GM10847 (cell line): ENCODE measurements around the gene PFDN1.

Experiments
- POLR2A ChIP-seq: IDR thresholded peaks from 2 replicates; pipeline ENCODE4 v1.6.1; 2011; ENCODE audit not compliant: insufficient read length; ENCODE audit errors: extremely low read depth

The PFDN1 gene

DNA sequence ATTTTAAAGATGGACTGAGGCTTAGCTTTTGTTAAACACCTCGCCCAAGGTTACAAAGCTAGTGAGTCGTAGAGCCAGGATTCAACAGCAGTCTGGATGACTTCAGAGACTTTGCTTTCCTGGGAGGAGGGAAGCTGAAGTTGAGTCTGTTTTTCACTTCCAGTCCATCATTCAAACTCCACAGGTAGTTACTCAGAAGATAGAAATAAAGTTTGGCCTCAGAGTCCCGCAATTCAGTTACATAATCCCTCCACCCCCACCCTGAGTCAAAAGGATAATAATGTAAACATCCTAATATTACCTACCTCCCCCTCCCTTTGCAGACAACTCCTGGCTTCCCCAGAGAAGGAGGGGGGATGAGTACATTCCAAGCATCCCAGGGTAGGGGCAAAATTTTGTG, 35.4 kb upstream of the PFDN1 start:
- TF ChIP-seq POLR2A = no peak

DNA sequence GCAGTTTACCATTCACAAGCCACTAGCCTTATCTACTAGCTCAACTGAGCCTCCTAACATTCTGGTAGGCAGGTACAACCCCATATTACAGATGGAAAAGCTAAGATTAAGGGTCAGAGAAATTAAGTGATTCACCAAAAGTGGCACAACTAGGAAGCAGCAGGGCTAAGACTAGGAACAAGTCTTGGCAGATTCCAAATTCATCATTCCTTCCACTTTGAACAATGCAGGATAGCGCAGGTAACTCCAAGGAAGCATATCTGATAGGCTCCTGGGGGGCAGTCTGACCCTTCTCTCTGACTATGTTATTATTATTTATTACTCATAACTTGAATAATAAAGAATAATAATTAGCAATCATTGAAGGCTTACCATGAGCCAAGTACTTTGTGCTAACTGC, 35.0 kb upstream of the PFDN1 start:
- no peak for TF ChIP-seq POLR2A

DNA sequence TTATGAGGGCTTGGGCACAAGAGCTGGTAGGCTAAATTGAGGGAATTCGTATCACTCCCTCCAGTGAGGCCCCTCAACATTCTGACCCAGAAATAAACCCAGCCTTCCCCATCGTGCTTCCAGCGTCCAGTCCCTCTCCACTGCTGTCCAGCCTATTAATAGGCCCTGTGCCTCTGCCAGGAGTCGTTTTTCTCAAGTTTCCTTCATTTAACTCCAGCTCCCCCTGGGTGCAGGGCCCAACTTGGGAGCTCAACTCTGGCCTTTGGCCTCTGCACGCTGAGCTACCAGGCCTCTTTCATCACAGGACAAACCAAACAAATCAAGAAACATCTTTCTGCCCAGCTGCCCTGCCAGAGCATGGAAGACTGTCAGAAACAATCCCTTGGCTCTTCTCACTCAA, 33.5 kb upstream of the PFDN1 start:
- no peak for TF ChIP-seq POLR2A

DNA sequence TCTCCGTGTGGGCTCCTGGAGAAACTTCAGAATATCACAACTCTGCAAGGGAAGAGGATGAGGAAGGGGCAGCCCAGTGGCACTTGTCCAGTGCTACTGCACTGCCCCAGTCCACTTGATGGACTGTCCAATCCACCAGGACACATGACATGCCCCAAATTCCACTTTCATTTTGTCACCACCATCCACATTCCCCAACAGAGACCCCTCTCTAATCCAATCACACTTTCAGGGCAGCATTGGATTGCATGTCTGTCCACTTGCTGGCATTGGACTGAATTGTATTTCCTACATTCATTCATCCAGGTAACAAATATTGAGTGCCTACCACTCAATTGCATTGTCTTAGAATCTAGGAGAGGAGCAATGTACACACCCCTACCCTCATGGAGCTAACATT, 28.7 kb upstream of the PFDN1 start:
- no peak for TF ChIP-seq POLR2A

DNA sequence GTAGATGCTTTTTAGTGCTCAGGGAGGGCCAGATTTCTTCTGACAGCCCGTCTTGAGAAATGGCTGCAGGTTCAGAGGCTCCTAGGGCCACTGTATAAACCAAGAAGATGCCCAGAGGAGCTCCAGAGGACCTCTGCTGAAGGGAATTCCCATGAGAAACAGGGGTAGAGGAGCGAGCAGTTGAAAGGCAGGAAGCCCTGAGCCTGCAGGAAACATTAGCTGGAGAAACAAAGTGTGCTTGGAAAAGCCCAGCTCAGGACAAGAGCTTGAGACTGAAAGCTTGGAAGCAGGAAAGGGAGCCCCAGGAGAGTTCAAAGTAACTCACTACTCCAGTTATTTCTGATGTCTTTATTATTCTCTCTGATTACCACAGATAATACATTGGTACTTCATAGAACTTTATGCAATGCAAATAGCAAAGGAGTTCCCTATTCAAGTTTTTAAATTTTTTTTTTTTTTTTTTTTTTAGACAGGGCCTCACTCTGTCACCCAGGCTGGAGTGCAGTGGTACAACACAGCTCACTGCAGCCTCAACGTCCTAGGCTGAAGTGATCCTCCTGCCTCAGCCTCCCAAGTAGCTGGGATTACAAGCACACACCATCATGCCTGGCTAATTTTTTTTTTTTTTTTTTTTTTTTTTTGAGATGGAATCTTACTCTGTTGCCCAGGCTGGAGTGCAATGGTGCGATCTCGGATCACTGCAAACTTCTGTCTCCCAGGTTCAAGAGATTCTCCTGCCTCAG, 27.0 kb upstream of the PFDN1 start:
- no peak for TF ChIP-seq POLR2A

DNA sequence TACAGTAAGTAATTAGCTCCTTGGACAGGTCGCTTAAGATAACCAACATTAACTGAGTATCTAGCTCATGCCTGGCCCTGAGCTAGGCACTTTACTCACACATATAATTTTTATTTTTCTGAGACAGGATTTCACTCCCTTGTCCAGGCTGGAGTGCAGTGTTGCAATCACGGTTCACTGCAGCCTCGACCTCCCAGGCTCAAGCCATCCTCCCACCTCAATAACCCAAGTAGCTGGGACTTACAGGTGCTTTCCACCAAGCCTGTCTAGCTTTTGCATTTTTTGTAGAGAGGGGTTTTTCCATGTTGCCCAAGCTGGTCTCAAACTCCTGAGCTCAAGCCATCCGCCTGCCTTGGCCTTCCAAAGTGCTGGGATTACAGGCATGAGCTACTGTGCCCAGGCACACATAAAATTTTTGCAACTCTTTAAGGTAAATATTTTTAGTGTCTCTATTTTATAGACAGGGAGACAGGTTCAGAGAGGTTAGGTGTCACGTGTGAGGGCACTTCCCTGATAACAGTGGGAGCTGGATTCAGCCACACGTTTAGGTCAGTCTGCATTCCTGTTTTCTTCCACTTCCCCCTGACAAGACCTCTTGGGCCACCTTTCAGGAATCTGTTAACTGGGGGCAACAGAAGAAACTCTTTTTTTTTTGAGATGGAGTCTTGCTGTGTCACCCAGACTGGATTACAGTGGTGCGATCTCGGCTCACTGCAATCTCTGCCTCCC, 25.3 kb upstream of the PFDN1 start:
- TF ChIP-seq POLR2A = no peak

DNA sequence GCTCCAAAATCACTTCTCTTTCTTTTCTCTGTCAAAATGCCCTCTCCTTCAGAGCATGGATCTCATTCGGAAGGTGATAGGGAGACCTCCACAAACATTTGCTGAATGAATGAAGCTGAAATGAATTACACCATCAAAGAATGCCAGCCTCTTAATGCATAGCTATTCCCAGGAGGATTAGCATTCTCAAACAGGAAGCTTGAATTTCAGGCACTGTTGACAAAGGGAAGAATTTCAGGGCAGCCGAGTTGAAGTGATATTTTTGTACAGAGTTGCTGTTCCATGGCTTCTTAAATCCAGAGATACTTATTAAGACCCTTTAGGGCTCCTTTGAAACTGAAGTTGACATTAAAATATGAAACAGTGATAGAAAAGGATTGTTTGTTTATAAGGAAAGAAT, 24.7 kb upstream of the PFDN1 start:
- no peak for TF ChIP-seq POLR2A

DNA sequence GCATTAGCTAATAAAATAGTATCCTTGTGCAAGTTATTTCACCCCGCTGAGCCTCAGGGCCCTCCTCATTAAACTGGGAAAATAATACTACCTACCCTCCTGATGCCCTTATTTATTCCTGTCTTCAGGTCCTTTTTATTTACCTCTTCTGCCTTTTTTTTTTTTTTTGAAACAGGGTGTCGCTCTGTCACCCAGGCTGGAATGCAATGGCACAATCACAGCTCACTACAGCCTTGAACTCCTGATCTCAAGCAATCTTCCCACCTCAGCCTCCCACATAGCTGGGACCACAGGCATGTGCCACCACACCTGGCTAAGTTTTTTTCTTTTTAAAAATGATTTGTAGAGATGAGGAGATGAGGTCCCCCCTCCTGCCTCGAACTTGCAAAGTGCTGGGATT, 22.6 kb upstream of the PFDN1 start:
- TF ChIP-seq POLR2A = no peak

DNA sequence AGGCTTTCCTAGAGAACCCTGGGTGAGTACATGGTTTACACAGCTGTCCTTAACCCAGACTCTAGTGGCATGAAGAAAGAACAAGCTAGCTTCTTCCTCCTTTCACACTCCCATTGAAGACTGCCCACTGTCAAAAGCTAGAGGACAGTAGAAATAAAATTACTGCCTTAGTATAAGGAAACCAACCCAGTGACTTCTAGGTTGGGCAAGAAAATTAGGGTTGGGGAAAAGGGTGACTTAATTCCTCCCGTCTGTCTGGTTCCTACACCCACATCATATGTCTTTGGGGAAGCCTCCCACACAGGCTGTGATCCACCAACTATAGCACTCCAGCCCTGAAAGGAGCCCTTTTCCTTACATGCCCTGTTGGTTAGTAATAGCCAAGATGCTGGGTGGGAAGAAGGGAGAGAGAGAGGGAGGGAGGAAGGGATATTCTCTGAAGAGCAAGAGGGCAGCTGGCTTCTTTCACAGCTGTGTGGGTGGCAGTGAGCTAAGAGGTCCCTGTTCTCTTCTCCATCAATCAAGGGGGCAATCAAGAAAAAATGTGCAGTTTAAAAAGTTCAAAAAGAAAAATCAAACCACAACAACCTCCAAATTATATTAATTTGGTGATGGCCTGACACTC, 21.8 kb upstream of the PFDN1 start:
- no peak for TF ChIP-seq POLR2A

DNA sequence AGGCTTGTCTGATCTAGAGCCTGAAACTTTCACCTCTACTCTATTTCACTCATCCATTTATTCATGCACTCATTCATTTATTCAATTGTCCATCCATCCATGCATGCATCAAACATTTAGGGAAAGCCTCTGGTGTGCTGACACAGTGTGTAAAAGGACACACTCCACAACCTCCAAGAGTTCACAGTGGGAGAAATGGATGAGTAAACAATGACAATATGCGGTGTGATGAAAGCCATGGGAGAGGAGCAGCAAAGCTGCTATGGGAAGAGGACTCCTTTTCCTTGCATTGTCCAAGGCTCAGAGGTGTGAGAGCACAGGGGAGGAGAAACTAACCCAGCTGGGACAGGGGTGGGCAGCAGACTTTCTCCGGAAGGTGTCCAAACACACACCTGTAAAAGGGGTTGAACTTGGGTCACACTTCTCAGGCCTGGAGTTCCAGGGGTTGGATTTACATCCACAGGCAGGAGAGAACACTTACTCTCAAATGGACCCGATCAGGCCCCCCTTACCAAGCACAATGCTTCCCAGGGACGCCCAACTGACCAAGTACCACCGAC, 21.2 kb upstream of the PFDN1 start:
- TF ChIP-seq POLR2A = no peak

DNA sequence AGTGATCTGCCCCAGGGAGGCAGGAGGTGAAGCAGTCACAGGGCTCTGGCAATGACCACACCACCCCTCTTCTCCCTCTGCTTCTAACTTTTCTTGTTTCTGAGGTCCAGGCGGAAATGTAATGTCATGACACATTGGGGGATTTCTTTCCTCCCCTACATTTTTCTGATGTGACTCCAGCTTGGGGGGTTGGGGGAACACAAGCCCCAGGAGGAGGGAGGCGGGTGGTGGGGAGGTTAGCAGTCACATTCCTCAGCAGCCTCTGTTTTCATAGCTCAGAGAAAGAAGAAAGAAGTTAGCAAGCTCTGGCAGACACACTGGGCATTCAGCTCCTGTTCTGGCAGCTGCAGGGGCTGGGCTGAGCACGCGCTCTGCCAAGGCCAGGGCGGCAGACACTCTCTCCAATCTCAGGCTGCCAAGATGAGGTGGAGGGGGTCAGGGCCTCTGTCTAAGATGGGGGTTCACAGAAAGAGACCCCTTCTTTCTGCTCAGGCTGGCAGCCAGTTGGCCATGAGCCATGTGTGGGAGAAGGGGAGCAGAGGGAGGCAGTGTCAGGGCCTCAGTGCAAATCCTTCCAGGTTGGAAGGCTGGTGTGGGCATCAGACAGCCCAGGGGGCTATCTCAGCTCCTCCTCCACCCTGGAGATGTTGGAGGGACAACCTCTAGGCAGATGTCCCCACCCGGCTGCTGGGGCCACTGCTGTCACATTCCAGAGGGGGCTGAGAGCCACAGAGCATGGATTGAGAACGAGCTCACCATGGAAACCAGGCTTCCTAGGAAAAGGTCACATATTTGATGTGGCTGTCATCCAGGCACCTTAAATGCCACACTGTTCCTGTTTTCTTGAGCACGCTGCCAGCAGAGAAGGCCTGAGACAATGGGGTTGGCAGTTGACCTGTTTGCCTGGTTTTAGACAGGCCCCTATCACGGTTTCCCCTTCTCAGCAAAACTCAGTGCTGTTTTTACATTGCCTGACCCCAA, 20.1 kb upstream of the PFDN1 start:
- TF ChIP-seq POLR2A = no peak

DNA sequence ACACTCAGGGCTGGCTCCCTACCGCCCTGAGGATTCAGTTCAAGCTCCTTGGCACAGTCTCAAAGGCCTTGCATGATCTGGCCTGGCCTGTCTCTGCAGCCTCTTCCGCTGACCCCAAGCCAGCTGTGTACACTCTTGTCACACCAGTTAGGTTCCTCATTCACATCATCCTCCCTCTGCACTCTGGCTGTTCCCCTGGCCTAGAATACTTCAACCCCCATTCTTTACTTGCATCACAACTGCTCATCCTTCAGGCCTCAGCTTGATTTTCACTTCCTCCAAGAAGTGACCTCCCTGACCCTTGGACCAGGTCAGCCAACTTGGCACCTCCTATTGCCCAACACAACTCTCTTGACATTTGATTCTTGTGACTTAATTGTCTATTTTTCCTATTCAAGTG, 18.9 kb upstream of the PFDN1 start:
- TF ChIP-seq POLR2A = no peak

DNA sequence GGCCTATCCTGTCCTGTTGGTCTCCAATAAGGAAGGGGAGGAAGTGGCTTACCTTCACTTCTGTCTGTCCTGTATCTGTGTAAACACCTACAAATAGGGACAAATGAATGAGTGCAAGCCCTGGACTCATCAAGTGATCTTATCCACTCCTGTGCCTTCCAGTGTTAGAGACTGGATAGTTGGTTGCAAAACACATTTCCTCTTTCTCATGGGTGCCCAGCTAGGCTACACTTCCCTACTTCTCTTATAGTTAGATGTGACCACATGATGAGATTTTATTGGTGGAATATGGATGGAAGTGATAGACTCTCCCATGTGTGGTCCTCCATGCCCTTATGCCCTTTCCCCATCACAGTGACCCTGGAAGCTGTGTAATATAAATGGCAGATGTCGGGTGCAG, 16.9 kb upstream of the PFDN1 start:
- TF ChIP-seq POLR2A = no peak

DNA sequence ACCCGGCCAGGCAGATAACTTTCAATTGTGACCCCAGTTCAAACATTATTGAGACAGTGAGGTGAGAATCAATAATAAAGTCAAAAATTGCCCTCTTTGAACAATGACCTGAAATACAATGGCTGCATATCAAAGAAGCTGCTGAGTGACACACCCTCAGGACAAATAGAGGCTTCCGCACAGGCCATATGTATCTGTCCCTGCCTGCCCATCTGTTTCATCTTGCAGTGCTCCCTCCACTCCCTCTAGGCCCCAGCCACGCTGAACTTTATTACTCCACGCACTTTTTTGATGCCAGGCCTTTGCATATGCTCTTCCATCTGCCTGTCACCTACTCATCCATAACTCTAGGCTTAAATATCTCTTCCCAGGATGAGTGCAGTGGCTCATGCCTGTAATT, 15.9 kb upstream of the PFDN1 start:
- TF ChIP-seq POLR2A = no peak

DNA sequence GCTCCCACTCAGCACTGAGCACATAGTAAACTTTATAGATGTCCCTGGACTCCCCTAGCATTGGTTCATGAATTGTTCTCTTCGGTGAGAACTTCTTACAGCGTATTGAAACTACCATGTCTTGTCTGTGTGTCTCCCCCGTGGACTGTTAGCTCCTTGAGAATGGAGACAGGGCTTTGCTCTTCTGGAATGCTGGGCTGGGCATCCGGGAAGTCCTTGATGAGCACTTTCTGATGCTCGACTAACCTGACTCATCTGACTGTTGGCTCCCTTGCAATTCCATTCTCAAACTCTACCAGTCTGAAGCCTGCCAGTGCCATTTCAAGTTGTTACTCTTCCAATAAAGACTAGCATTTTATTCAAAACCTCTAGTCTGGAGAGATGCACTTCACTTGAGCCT, 15.0 kb upstream of the PFDN1 start:
- no peak for TF ChIP-seq POLR2A

DNA sequence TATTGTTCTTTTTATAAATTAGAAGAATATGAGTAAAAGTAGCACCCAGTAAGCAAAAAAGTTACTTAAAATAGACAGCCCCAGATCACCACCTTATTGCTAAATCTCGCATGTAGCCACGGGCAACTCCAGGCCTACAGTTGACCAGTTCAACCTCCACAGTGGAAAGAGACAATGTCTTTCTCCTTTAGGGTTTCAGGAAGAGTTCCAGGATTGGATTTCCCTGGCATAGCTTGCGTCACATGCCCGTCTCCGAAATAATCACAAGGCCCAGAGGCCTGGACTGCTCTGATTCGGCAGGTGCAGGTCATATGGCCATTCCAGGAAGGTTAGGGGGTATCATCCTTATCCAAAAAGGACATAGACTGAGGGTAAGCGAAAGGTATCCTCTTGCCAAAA, 9.9 kb upstream of the PFDN1 start:
- no peak for TF ChIP-seq POLR2A
